Measurements from ENCODE around the gene NTRK1. TPM values are rescaled to one million over a fixed set of nuclear protein-coding genes. Genes with fewer than 3 reads are reported as not detected.

NTRK1 gene
- total and polyA plus RNA-seq, 2 donors (not counting 1 experiment from before 2014, with no cell fraction given) = not detected

GRCh38 chr1:156887734-156888133 lies 27.1 kb downstream of the NTRK1 start:
- DNase-seq (no peak), ATAC-seq (ENCODE audit: low read depth) (no peak)
- intact Hi-C loops (cut with micrococcal nuclease) = no loop called here
- Mint-ChIP-seq H3K4me1 (peaks cover 8% of the 10 kb centered on the region), H3K27ac (no peak overlapping the region), H3K27me3 (peaks cover 68% of the 10 kb centered on the region), H3K4me3 (no peak overlapping the region), H3K9me3 (ENCODE audit: insufficient read depth) (no peaks in the 10 kb centered on the region)
- H3K36me3 ChIP-seq (replicated peaks in 1 of 2; ENCODE audit: control extremely low read depth in 1 of 2, control insufficient read depth in 1 of 2, extremely low read depth in 1 of 2, insufficient read depth in 2 of 2, low read length in 1 of 2) = no peaks in the 10 kb centered on the region
- H2AFZ ChIP-seq (ENCODE audit: insufficient read depth, low read depth, low read length, poor library complexity, severe bottlenecking) = no peak overlapping the region
- WGBS (ENCODE audit: insufficient coverage) = 53% methylated on average over 3 of the region's 6 CpGs
- TF ChIP-seq EZH2 (IDR thresholded peaks at IDR 0.05; ENCODE audit: borderline replicate concordance, insufficient read depth, low read depth, low read length, poor library complexity, severe bottlenecking) (no peak), CTCF (IDR thresholded peaks at IDR 0.05) (no peak)
- POLR2A ChIA-PET = interaction anchor here (0.8 kb wide), 1 partner anchor 54 kb away, joined by 9 read pairs; no protein-coding TSS in a partner anchor
- no peaks in the 10 kb centered on the region for H3K79me2 ChIP-seq (ENCODE audit: control insufficient read depth, insufficient read depth, low read length)
- no peak overlapping the region for H3K4me2 ChIP-seq (replicated peaks; ENCODE audit: low read depth, low read length, poor library complexity, severe bottlenecking)
- CTCF ChIA-PET = interaction anchor here (1.0 to 1.2 kb wide), 2 partner anchors 162 to 198 kb away, joined by 3 read pairs; no protein-coding TSS in a partner anchor
- peaks cover 11 to 12% of the 10 kb centered on the region in 2 donors for H3K4me1 ChIP-seq (ENCODE audit: control insufficient read depth in 2 of 2, insufficient read depth in 2 of 2, low read length in 2 of 2)
- H3K27me3 ChIP-seq (replicated peaks in 1 of 4; ENCODE audit: control extremely low read depth in 1 of 4, control insufficient read depth in 3 of 4, insufficient read depth in 4 of 4, low read length in 3 of 4) = peaks cover 0 to 59% (median 19%) of the 10 kb centered on the region in 4 experiments
- H3K27ac ChIP-seq (ENCODE audit: low read length in 2 of 2) = no peak overlapping the region
- H3K9ac ChIP-seq (ENCODE audit: low read length) = no peak overlapping the region
- H4K20me1 ChIP-seq (ENCODE audit: control insufficient read depth, insufficient read depth, low read length, poor library complexity, severe bottlenecking) = no peaks in the 10 kb centered on the region
- peaks cover 0 to 9% (median 0%) of the 10 kb centered on the region in 3 donors for H3K9me3 ChIP-seq (ENCODE audit: control extremely low read depth in 1 of 3, control insufficient read depth in 2 of 3, insufficient read depth in 1 of 3, low read length in 2 of 3)
- H3K4me3 ChIP-seq (ENCODE audit: control extremely low read depth in 1 of 5, extremely low read depth in 1 of 5, insufficient read depth in 1 of 5, low read depth in 2 of 5, low read length in 4 of 5) = no peak overlapping the region

- Histone ChIP-seq H2AFZ (ENCODE audit: insufficient read depth, low read depth, low read length, poor library complexity, severe bottlenecking) (no peak overlapping the region), H4K20me1 (ENCODE audit: control insufficient read depth, insufficient read depth, low read length, poor library complexity, severe bottlenecking) (no peaks in the 10 kb centered on the region), H3K27ac (ENCODE audit: low read length in 2 of 2) (no peak overlapping the region), H3K4me1 (ENCODE audit: control insufficient read depth in 2 of 2, insufficient read depth in 2 of 2, low read length in 2 of 2) (peaks cover 21 to 24% of the 10 kb centered on the region in 2 donors), H3K4me3 (ENCODE audit: control extremely low read depth in 1 of 5, extremely low read depth in 1 of 5, insufficient read depth in 1 of 5, low read depth in 2 of 5, low read length in 4 of 5) (no peak overlapping the region), H3K4me2 (replicated peaks; ENCODE audit: low read depth, low read length, poor library complexity, severe bottlenecking) (no peak overlapping the region), H3K36me3 (replicated peaks in 1 of 2; ENCODE audit: control extremely low read depth in 1 of 2, control insufficient read depth in 1 of 2, extremely low read depth in 1 of 2, insufficient read depth in 2 of 2, low read length in 1 of 2) (no peaks in the 10 kb centered on the region), H3K27me3 (replicated peaks in 1 of 4; ENCODE audit: control extremely low read depth in 1 of 4, control insufficient read depth in 3 of 4, insufficient read depth in 4 of 4, low read length in 3 of 4) (peaks cover 0 to 69% (median 28%) of the 10 kb centered on the region in 4 experiments), H3K79me2 (ENCODE audit: control insufficient read depth, insufficient read depth, low read length) (no peaks in the 10 kb centered on the region), H3K9me3 (ENCODE audit: control extremely low read depth in 1 of 3, control insufficient read depth in 2 of 3, insufficient read depth in 1 of 3, low read length in 2 of 3) (peaks cover 0 to 14% (median 0%) of the 10 kb centered on the region in 3 donors), H3K9ac (ENCODE audit: low read length) (no peak overlapping the region)
- H3K4me3 Mint-ChIP-seq = no peak overlapping the region
- DNase-seq (peak; percentile 67), ATAC-seq (ENCODE audit: low read depth) (peak; percentile 58)
- peaks cover 66% of the 10 kb centered on the region for H3K27me3 Mint-ChIP-seq
- peaks cover 15% of the 10 kb centered on the region for H3K4me1 Mint-ChIP-seq
- TF ChIP-seq CTCF (IDR thresholded peaks at IDR 0.05) (peak; percentile 78), EZH2 (IDR thresholded peaks at IDR 0.05; ENCODE audit: borderline replicate concordance, insufficient read depth, low read depth, low read length, poor library complexity, severe bottlenecking) (no peak)
- CTCF ChIA-PET = interaction anchor here (0.5 to 4.7 kb wide), 25 partner anchors 9 to 272 kb away, joined by 3 to 84 read pairs (median 4); no protein-coding TSS in a partner anchor
- WGBS (ENCODE audit: insufficient coverage) = 28% methylated on average over 6 of the region's 8 CpGs
- H3K9me3 Mint-ChIP-seq (ENCODE audit: insufficient read depth) = no peaks in the 10 kb centered on the region
- intact Hi-C loops (cut with micrococcal nuclease) = loop anchor here (1.0 to 2.0 kb wide), 2 partner anchors 51 to 265 kb away; no protein-coding TSS in a partner anchor
- no peak overlapping the region for H3K27ac Mint-ChIP-seq
- POLR2A ChIA-PET = no interaction called here
These were observed 29.3 kb downstream of the NTRK1 start for GRCh38 chr1:156889802-156890580.

All from B cell (primary cell).